SK-N-SH (cell line): Measurements from ENCODE around the gene C19orf47.

ENCODE experiments used
- CTCF ChIP-seq: fragments of 200-600 bp; sonication (generic); IDR thresholded peaks from 2 replicates; pipeline ENCODE4 v1.6.1; 2017; ENCODE audit warnings: antibody characterized with exemption, mild to moderate bottlenecking, moderate library complexity
- NRF1 ChIP-seq: IDR thresholded peaks from 2 replicates; pipeline ENCODE4 v1.6.1; 2012; ENCODE audit warnings: low read depth, mild to moderate bottlenecking, low read length
- RAD21 ChIP-seq: IDR thresholded peaks from 2 replicates; pipeline ENCODE4 v1.6.1; 2012; ENCODE audit warnings: mild to moderate bottlenecking, low read length
- REST ChIP-seq: IDR thresholded peaks from 2 replicates; pipeline ENCODE4 v1.6.1; 2012; ENCODE audit warnings: mild to moderate bottlenecking, low read depth, low read length, moderate library complexity
- TAF1 ChIP-seq: IDR thresholded peaks from 2 replicates; pipeline ENCODE4 v1.6.1; 2012; ENCODE audit warnings: low read depth, mild to moderate bottlenecking, low read length, moderate library complexity, borderline replicate concordance

GRCh38 chr19:40379446-40380198 lies 31.4 kb upstream of the C19orf47 start:
- TF ChIP-seq CTCF (no peak), REST (no peak), RAD21 (no peak), TAF1 (no peak), NRF1 (no peak)
